Activated naive CD4-positive, alpha-beta T cell treated with anti-CD3 and anti-CD28 coated beads, Interleukin-2, amount 50 U/mL, for 72 hours (primary cell): ENCODE data around the gene CADM2. TPM values are rescaled to one million over a fixed set of nuclear protein-coding genes. Genes with fewer than 3 reads are reported as not detected.

Experiments used
- ATAC-seq, 2 donors: fragments of 150-1000 bp; cut with Tn5 transposase; 2 replicates each; pipeline ENCODE4 v1.10.0; 2021; ENCODE audit warnings: mild to moderate bottlenecking in 2 of 2, moderate library complexity in 2 of 2
- DNase-seq, 2 donors: peaks; one replicate each; pipeline ENCODE4 v3.0.0; 2021 to 2022; ENCODE audit warnings: low spot score in 2 of 2
- H3K27ac Mint-ChIP-seq, 2 donors: one replicate each; pipeline ENCODE4 v1.8.0; 2022; ENCODE audit warnings: mild to moderate bottlenecking in 2 of 2, mixed read lengths in 2 of 2
- H3K36me3 Mint-ChIP-seq, 2 donors: one replicate each; pipeline ENCODE4 v1.8.0; 2022; ENCODE audit warnings: mixed read lengths in 2 of 2
- H3K9me3 Mint-ChIP-seq, 2 donors: one replicate each; pipeline ENCODE4 v1.8.0; 2022; ENCODE audit warnings: mixed read lengths in 2 of 2
- total RNA-seq, 2 donors: library from RNA; stranded (reverse); gene quantifications; one replicate each; pipeline ENCODE4 v1.2.3, GENCODE V29; 2022

Gene CADM2
- total RNA-seq, 2 donors from 2014 or later: not detected

DNA sequence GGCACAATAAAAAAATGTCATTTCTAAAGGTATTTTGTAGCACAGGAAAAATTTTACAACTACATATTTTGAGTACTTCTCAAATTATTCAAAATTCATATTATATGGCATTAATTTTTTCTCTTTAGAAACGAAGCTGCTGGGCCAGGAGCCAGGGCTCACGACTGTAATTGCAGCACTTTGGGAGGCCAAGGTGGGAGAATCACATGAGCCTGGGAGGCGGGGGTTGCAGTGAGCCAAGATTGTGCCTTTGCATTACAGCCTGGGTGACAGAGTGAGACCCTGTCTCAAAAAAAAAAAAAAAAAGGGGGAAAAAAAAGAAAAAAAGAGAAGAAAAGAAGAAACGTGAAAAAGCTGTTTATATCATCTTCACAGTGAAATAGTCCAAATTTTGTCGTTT is 62.0 kb downstream of the CADM2 start:
- ATAC-seq (no peak), DNase-seq (no peak)
- H3K9me3 Mint-ChIP-seq: peaks cover 2 to 7% of the 10 kb centered on the region in 2 donors
- no peak overlapping the region for H3K27ac Mint-ChIP-seq
- H3K36me3 Mint-ChIP-seq: no peaks in the 10 kb centered on the region

DNA sequence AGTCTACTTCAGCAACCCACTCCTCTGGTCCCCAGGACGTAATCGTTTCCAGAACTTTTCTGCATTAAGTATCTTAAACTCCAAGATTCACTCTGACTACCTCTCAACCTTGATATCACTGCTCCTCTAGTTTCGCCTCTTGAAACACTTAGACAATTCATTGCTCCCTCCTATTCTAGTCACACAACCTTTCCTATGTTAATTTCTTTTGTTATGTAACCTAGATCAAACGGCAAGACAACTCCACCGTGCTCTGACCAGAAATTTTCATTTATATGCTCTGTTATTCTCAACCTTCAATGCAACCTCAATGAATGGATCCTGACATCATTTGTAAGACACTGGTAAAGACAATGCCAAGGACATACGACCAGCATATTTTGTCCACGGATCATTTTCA is 71.3 kb downstream of the CADM2 start:
- no peak overlapping the region for H3K27ac Mint-ChIP-seq
- H3K36me3 Mint-ChIP-seq: no peaks in the 10 kb centered on the region
- no peak for ATAC-seq
- DNase-seq: no peak
- peaks cover 18 to 25% of the 10 kb centered on the region in 2 donors for H3K9me3 Mint-ChIP-seq

DNA sequence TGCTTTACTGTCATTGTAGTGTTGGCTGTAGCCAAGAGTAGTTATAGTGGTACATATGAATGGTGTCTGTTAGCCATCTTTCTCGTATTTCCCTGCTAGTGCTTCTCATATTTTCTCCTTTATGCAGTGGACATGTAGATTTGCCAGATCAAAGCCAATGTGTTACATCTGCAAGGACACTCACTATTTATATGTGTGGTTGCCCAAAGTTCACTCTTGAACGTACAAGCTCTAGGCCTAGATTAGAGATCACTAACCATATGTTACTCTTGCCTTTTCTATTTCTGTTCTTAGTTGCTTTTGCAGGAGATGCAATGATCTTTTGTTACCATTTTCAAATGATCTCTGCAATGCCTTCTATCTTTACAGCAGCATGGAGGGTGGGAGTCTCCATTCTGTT is 78.4 kb downstream of the CADM2 start:
- Mint-ChIP-seq H3K9me3 (peaks cover 21% of the 10 kb centered on the region in 2 donors), H3K36me3 (no peaks in the 10 kb centered on the region), H3K27ac (no peak overlapping the region)
- DNase-seq (no peak), ATAC-seq (no peak)

DNA sequence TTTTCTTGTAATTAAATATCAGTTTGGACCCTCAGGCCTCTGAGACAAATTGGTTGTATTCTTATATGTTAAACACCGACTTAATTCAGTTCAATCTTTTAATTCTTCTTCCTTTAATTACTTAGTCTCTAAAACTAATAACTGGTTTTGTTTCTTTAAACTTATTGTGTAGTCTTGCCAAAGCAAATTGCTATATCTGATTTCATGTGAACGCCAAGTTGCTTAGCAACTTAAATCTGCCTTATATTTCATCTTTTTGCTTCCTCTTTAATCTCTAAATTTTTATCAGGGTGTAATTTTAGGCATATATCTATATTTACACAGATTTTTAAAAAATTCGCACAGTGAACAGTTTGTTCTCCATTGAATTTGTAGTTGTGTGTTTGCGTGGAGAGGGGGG is 82.2 kb downstream of the CADM2 start:
- Mint-ChIP-seq H3K36me3 (no peaks in the 10 kb centered on the region), H3K9me3 (peaks cover 10 to 16% of the 10 kb centered on the region in 2 donors), H3K27ac (no peak overlapping the region)
- DNase-seq: no peak
- no peak for ATAC-seq

DNA sequence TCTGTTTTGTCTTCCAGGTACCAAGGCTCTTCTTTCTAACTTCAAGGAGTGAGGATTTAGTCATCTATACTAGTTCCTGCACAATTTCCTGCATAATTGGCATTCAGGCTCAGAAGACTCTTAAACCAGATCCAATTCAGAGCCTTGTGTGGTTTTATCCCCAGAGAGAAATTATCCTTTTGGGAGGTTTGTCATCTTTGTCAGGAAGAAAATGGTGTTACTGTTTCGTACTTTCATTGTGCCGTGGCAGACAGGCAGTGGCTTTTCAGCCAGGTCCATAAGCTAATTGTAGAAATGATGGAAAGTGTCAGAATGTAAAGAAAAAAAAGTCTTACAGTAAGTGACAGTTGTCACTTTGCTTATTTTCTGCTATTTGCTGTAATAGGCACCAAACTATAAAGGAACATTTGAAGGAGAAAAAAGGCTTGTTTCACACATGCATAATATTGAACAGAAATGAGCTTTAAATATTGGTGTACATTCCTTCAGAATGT is 82.8 kb downstream of the CADM2 start:
- Mint-ChIP-seq H3K36me3 (no peaks in the 10 kb centered on the region), H3K27ac (no peak overlapping the region), H3K9me3 (peaks cover 10 to 16% of the 10 kb centered on the region in 2 donors)
- DNase-seq (no peak), ATAC-seq (no peak)

- peaks cover 11 to 21% of the 10 kb centered on the region in 2 donors for H3K9me3 Mint-ChIP-seq
- DNase-seq (no peak), ATAC-seq (no peak)
- no peaks in the 10 kb centered on the region for H3K36me3 Mint-ChIP-seq
- no peak overlapping the region for H3K27ac Mint-ChIP-seq
These were observed 92.0 kb downstream of the CADM2 start for GRCh38 chr3:85050821-85051220.

DNA sequence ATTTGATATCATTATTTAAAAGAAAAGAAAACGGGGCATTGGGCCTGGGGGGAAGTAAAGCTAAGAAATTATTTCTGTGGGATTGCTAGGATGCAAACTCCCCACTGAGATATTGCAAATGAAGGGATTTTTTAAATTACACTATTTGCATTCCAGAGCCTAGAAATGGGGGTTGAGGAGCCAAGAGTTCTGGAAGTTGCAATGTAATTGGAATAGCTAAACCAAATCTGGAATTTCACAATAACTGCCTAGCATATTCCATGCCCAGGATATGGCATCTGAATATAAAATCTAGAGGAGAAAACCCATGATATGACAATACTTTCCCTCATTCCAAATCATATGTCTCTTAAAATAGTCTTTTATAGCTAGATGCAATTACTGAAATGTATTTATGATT is 93.0 kb downstream of the CADM2 start:
- no peak overlapping the region for H3K27ac Mint-ChIP-seq
- ATAC-seq: no peak
- DNase-seq: no peak
- H3K36me3 Mint-ChIP-seq: no peaks in the 10 kb centered on the region
- peaks cover 11 to 21% of the 10 kb centered on the region in 2 donors for H3K9me3 Mint-ChIP-seq

DNA sequence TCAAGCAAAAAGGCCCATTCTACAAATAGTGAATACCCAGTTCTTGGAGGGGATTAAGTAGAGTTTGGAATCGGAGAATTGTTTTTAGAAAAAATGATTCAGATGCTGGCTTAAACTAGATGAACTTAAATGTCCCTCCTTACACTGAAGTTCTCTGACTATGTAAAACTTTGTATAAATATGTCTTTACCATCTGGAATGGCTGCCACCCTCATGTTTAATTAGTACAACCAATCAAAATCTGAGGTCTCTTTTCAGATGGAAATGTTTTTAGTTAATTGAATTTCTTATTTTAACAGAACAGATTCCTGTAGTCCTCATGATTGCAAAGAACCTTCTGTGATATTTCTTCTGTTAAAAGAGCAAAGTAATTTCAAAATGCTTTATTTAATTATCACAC is 94.8 kb downstream of the CADM2 start:
- H3K36me3 Mint-ChIP-seq: no peaks in the 10 kb centered on the region
- peaks cover 4 to 13% of the 10 kb centered on the region in 2 donors for H3K9me3 Mint-ChIP-seq
- DNase-seq: no peak
- ATAC-seq: no peak
- H3K27ac Mint-ChIP-seq: no peak overlapping the region

GRCh38 chr3:85054579-85054978 is 95.8 kb downstream of the CADM2 start:
- no peak for DNase-seq
- Mint-ChIP-seq H3K9me3 (peaks cover 2 to 8% of the 10 kb centered on the region in 2 donors), H3K27ac (no peak overlapping the region), H3K36me3 (no peaks in the 10 kb centered on the region)
- no peak for ATAC-seq

DNA sequence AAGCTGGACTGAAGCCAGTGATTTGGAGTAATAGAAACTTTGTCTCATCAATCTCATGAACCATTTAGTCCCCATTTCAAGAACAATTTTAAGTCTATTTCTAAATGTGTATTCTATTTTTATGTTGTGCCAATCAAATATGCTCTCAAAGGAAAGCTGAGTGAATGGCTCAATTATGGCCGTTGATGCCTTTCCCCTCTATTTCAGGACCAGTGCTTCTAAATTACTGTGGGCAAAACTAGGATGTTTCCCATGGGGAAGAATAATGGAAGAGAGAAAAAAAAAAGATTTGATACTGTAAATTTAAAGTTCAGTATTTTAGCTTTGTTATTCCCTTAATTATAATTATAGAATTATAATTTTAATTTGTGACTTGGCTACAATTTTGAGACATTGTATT is 110.1 kb downstream of the CADM2 start:
- Mint-ChIP-seq H3K36me3 (no peaks in the 10 kb centered on the region), H3K27ac (no peak overlapping the region), H3K9me3 (peaks cover 14 to 18% of the 10 kb centered on the region in 2 donors)
- ATAC-seq (no peak), DNase-seq (no peak)

- ATAC-seq (no peak), DNase-seq (no peak)
- Mint-ChIP-seq H3K36me3 (no peaks in the 10 kb centered on the region), H3K9me3 (peaks cover 4 to 8% of the 10 kb centered on the region in 2 donors), H3K27ac (no peak overlapping the region)
These were observed 115.2 kb downstream of the CADM2 start for GRCh38 chr3:85074003-85074402.

DNA sequence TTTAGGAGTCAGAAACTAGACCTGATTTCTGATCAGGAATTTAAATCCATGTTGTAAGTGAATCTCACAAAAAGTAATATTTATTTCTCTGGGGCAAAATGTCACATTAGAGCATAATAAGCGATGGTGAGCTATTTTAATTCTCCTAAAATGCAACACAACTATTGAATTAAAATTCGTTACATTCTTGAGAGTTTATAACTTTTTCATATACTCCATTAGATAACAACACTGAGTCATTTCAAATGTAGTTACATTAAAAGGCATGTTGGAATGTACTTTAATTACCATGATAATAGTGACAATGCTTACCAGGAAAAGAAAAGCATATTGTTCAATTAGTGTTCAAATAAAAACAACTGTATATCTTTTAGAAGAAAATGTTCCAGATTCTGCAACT is 116.9 kb downstream of the CADM2 start:
- DNase-seq (no peak), ATAC-seq (no peak)
- no peak overlapping the region for H3K27ac Mint-ChIP-seq
- peaks cover 4 to 8% of the 10 kb centered on the region in 2 donors for H3K9me3 Mint-ChIP-seq
- no peaks in the 10 kb centered on the region for H3K36me3 Mint-ChIP-seq

- ATAC-seq: no peak
- Mint-ChIP-seq H3K9me3 (peaks cover 4 to 8% of the 10 kb centered on the region in 2 donors), H3K27ac (no peak overlapping the region), H3K36me3 (no peaks in the 10 kb centered on the region)
- no peak for DNase-seq
These were observed 118.2 kb downstream of the CADM2 start for GRCh38 chr3:85077018-85077417.

DNA sequence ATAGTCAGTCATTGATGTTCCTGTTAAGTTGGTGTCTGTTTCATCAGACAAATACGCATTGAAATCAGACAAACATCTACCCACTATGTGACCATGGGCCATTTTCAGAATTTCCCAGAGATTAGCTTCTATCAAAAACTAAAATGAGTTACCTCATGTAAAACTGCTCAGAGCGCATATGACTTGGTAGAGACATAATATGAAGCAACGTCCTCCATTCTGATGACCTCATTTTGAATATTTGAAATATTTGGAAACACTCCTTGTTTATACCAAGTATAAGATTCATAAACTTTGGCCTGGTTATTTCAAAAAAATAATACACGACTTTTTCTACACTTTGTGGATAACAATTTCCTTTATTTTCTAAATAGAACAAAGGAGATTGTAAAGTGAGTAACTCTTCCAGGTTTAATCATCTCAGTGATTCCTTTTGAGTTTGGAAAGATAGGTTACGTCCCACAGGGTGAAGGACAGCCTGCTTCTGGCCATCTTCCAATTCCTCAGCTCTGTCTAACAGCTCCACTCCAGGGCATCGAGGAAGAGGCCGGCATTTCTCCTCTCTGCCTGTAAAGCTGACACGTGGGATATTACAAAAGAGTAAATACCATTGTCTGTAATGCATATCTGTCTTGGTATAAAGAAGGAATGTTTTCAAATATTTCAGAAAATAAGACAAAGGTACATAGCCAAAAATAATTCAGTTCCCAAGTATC is 122.6 kb downstream of the CADM2 start:
- Mint-ChIP-seq H3K36me3 (no peaks in the 10 kb centered on the region), H3K9me3 (peaks cover 0 to 5% of the 10 kb centered on the region in 2 donors), H3K27ac (no peak overlapping the region)
- no peak for DNase-seq
- ATAC-seq: no peak

DNA sequence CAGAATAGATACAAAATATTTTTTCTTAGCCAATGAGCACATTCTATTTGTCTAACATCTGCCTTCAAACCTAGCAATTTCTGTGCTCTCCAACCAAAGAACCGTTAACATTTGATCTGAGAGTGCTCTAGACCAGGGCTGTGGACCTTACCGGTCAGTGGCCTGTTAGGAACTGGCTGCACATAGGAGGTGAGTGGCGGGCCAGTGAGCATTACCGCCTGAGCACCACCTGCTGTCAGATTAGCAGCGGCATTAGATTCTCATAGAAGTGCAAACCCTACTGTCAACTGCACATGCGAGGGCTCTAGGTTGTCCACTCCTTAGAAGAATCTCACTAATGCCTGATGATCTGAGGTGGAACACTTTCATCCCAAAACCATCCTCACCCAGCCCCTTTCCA is 131.7 kb downstream of the CADM2 start:
- Mint-ChIP-seq H3K9me3 (peaks cover 10% of the 10 kb centered on the region in 2 donors), H3K27ac (no peak overlapping the region), H3K36me3 (no peaks in the 10 kb centered on the region)
- ATAC-seq (no peak), DNase-seq (no peak)

DNA sequence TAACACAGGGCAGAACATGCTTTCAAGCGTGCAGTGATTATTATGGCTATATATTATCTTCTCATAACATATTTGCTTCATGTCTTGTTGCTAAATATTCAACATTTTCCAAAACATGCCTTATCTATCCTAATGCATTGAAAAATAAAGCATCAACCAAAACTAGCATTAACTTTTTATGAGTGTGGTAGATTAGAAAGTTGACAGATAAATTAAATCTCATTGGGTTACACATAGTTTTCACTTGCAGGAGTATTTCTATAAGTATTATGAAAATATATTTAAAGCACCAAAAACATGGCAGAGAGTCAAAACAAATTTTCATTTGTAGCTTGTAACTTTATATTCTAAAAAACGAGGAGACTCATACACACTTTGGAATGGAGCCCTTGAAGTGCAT is 141.5 kb downstream of the CADM2 start:
- Mint-ChIP-seq H3K36me3 (no peaks in the 10 kb centered on the region), H3K9me3 (peaks cover 14 to 17% of the 10 kb centered on the region in 2 donors), H3K27ac (no peak overlapping the region)
- no peak for DNase-seq
- ATAC-seq: no peak

DNA sequence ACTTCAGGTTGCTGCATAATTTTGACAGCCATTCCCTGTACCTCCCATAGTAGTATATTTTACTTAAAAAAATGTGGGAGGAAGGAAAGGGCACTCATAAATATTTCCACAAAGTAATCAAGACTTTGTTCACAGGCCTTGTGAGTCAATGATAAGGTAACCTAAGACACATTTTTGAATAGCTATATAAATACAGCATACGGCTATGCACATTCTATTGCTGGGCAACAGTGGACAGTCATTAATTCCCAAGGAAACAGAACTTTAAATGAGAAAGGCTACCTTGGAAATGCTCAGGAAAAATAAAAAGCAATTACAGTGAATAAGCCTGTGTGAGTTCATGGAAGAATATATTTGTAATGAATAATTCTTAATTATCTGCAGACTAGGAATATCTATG is 144.0 kb downstream of the CADM2 start:
- DNase-seq (no peak), ATAC-seq (no peak)
- Mint-ChIP-seq H3K27ac (no peak overlapping the region), H3K9me3 (peaks cover 27 to 32% of the 10 kb centered on the region in 2 donors), H3K36me3 (no peaks in the 10 kb centered on the region)

DNA sequence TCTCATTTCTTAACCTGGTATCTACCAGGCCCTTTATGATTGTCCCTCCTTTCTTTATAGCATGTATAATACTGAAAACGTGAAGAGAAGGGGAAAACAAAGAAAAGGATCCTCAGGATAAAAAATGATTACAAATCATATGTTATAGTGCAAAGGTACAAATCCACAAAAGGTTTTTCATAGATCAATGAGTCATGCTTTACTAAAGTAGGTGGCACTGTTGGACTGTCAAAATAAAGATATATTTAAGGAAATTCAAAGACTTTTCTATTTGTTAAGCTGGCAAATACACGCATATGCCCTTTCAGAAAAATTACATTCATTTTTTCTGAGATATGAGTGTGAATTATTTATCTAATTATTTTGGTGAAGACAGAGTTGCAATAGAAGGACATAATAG is 151.6 kb downstream of the CADM2 start:
- H3K9me3 Mint-ChIP-seq: peaks cover 13 to 29% of the 10 kb centered on the region in 2 donors
- no peak for DNase-seq

More for the DNA sequence above, 151.6 kb downstream of the CADM2 start:
- Mint-ChIP-seq H3K27ac (no peak overlapping the region), H3K36me3 (no peaks in the 10 kb centered on the region)
- ATAC-seq: no peak
